GDM1 (cell line): ENCODE data around the gene MAGI1.
A peak's percentile ranks its signal among the peaks of the same experiment; 100 is the strongest.
"Not testable (repeated sequence)": the region's sequence is repeated elsewhere in the genome, so short reads cannot be mapped to it uniquely, and the experiment has no call there.

ENCODE experiments used
- DNase-seq: peaks from one replicate; lab custom pipeline; 2025; lab: John Stamatoyannopoulos, UW

MAGI1 gene

DNA sequence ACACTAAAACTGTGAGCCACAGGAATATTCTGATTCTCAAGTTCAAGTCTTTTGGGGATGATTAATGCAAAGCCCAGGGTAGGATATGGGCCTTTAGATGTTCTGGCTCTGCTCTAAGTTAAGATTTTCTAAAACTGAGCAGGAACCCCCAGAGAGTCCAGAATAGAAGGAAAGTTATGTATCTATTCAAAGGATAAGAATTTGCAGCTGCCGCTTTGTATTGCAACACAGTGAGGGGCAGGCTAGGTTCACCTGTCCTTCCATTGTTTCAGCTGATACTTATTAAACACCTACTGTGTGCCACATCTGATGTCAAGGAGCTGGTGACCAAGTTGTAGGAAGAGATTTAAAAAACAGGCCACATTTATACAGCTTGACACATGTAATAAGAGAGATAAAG lies 290.4 kb downstream of the MAGI1 start:
- no peak for DNase-seq

GRCh38 chr3:65746848-65747247 lies 291.9 kb downstream of the MAGI1 start:
- DNase-seq: no peak

GRCh38 chr3:65745306-65745705 lies 293.4 kb downstream of the MAGI1 start:
- no peak for DNase-seq

DNA sequence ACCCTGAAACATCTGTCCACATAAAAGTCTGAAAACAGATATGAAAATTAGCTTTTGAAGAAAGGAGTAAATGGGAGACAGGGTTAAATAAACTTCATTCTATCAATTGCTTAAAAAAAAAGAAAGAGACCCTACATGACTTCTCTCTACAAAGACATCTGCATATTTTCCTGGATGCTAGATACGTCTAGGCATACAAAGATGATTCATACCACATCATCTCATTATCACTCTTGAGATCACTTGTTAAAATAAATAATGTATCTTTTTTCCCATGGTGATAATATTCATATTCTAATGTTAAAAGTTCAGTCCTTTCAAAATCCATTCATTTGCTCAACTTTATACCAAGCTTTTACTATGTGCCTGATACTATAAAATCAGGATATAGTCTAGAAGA lies 295.8 kb downstream of the MAGI1 start:
- DNase-seq: no peak

GRCh38 chr3:65741540-65741939 lies 297.2 kb downstream of the MAGI1 start:
- no peak for DNase-seq

DNA sequence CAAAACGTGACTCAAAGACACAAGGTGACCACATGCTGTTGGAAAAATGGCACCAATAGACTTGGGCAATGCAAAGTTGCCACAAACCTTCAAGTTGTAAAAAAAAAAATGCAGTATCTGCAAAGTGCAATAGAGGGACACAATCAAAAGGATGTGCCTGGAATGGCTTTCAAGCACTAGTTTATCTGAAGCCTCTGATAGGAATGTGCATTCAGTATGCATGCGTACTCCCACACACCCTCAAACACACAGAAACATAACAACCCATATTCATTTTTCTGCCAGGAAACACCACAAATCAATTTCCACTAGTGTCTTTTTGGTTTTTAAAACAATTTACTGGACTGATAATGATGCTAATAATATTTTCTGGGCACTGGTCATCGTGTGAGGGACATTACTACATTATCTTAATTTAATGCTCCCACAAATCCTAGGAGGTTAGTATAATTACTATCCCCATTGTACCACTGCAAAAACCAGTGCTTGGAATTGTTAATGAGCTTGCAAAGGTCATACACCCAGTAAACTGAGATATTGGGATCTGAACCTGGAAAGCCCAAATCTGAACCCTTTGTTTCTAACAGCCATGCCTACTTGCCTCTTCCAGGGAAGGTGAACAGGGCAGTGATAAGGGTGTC lies 298.7 kb downstream of the MAGI1 start:
- DNase-seq: no peak

DNA sequence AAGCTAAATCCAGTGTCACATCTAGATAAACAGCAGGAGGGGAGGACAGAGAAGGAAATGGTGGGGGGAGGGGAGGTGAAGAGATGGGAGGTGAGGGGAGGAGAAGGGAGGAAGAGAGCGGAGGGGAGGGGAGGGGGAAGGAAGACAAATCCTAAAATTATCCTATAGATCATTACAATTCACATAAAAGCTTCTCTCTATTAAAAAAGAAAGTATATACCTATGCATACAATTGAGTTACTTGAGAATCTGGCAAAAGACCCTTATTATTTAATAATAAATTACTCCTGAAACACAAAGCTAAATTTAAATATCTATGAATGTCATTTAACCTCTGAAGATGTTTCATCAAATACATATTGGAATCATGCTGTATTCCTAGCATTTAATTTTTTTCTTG lies 303.9 kb downstream of the MAGI1 start:
- no peak for DNase-seq

- no peak for DNase-seq
Measured at GRCh38 chr3:65734382-65734781, 304.3 kb downstream of the MAGI1 start.

DNA sequence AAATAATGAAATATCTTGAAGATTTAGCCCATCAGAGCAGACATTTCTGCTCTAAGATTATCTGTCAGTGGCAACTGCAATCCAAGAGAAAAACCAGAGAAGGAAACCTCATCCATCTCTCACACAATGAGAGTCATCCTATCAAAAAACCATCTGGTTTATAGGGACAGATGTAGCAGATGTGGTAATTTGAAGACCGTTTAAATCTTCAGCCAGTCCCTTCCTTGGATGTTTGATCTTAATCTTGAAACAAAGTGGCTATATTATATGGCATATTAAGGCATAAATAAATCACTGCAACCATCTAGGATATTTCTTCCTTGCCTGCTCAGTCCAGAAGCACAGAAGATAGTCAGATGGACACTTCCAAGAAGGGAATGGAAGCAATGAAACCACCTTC lies 305.3 kb downstream of the MAGI1 start:
- DNase-seq: no peak

DNA sequence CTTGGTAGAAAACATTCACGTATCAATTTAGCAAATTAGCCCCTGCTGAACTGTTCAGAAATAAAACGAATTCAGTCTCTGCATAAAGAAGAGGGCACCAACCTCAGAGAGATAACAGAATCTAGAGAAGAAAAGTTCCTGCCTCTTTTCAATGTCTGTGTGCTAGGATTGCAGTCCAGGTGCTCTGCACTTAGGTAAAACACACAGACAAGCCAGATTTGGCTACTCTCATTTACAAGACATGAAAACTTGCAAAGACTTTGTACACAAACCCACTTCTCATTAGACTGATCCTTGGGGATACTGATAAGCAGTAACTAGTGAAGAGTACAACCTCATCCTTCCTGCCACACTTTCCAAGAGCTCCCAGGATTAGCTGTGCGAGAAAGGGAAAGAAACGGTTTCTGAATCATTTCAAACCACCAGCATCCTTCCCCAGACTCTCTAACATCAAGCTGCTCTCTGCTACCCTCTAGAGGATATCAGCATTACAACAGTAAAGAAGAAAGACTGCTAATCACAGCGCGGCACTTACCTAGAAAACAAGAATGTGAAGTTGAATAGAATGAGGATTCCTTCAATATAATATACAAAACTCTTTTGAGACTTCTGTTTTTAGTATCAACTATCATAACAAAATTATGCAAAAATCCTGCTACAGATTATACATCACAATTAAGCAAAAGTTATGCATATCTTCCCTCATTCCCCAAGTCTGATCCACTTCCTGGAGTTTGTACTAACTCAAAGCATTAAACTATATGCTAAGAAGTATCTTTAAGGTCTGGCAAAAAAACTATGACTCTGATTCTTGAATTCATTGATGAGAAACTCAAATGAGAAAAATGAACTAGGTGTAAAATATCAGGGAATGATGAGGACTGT lies 306.4 kb downstream of the MAGI1 start:
- DNase-seq: peak; percentile 5

DNA sequence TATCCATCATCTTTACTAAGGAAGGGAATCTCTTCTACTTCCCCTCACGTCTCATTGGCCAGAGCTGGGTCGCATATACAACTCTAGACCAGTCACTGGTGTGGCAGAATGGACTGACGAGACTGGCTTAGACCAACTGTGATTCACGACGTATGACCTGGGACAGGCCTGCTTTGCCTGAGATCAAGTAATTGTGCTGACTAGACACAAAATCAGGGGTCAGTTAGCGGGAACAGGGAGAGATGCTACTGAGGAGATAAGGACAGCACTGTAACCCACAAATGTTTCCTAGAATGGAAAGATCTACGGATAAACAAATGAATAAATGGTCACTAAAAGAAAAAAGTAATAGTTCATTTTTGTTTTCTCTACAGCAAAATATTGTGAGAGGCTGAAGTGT lies 308.3 kb downstream of the MAGI1 start:
- DNase-seq: no peak

GRCh38 chr3:65729973-65730372 lies 308.7 kb downstream of the MAGI1 start:
- no peak for DNase-seq

GRCh38 chr3:65729555-65729954 lies 309.2 kb downstream of the MAGI1 start:
- DNase-seq: no peak

- DNase-seq: no peak
Measured at GRCh38 chr3:65728138-65728537, 310.6 kb downstream of the MAGI1 start.

DNA sequence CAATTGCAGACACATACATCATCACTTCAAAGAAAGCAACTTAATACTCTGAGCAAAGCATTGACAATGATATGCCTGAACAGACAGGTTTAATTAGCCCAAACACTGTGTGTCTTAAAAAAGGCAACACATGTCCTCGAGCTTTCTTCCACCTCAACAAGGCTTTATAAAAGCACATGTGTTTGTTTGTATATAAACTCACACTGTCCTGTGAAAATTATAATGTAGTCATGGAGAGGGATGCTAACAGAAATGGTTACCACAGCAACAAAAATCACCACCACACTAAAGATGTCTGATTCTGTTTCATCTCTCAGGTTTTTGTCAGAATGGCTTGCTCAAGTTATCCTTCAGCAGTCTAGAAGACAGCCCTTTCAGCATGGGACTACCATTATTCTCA lies 314.7 kb downstream of the MAGI1 start:
- no peak for DNase-seq

DNA sequence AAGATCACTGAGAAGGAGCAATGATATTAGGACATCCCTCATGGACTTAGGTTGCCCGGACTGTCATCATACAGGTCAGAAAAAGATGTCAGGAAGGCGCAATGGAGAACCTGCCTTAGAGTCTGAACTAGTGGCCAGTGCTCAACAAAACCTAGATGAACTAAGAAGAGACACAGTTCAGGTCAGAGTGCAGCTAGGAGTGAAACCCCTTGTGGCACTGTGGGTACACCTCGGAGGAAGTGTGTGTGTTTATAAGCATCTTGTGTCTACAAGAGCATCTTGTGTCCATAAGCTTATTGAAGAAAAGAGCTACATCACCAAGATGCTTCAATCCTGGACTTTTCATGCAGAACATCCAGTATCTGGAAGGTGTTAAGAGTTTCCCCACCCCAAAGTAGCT lies 315.7 kb downstream of the MAGI1 start:
- no peak for DNase-seq

DNA sequence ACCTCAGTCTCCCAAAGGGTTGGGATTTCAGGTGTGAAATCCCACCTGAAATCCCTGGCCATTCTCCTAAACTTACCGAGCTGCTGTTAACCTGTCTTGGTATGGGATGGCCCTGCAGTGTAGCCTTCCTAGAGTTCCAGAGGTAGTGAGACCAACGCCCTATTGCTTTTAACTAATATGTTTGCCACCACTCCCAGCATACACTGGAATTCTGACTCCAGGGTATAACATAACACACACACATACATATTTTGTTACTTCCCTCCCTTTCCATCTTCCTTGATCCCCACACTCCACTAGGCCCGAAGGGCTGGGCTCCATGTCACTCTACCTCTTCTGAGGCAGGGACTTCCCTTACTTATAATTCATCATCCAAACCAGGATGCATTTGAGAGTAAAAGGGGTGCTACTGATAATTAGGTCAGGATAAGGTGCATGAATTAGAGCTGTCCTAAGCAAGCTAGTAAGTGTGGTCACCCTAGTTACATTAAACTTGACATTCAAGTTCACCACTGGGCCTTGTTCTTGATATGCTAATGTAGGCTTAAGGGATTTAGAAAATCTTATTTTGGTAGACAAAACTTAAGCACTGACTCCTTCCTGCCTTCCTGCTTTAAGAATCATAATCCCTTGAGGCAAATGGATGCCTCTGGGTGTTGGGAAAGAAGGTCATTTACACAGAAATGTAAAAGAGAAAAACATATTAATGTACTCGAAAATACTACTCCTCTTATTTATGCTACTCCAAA lies 317.6 kb downstream of the MAGI1 start:
- no peak for DNase-seq

GRCh38 chr3:65719639-65720038 lies 319.1 kb downstream of the MAGI1 start:
- not testable (repeated sequence) for DNase-seq

- DNase-seq: no peak
Measured at GRCh38 chr3:65717676-65718346, 320.9 kb downstream of the MAGI1 start.

DNA sequence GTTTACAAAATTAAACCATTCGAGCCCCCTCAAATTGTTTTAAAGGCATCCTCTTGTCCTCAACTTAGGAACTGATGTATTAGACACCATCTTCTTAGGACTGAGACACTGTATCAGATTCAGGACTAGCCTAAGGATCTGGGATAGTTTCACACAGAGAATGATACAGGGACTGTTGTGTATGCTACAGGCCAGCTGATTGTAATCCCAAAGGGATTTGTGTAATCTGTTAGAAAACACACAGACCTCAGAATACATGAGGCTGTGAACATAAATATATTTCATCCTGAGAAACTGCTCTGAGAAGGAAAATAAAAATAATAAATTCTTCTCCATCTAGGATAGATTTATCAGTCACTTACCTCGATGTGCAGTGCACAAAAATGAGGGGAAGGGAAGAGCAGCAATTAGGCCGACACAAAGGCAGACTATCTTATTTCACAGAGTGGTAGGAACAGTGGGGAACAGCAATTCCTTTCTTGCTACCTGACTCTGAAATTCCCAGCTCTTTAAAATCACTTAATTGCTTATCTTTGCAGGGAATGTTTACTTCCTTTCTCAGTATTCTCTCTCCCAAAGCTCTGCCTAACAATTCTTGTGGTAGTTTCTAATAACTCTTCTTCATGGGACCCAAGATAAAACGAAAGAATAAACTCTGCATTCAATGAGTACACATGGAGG lies 322.5 kb downstream of the MAGI1 start:
- no peak for DNase-seq

GRCh38 chr3:65714134-65714533 lies 324.6 kb downstream of the MAGI1 start:
- DNase-seq: no peak

GRCh38 chr3:65713016-65713415 lies 325.7 kb downstream of the MAGI1 start:
- no peak for DNase-seq
